OCI-LY3 (cell line): ENCODE data around the gene TTC12.

Experiments
- EZH2phosphoT487 ChIP-seq: fragments of 200-600 bp; shearing (Covaris generic); IDR thresholded peaks from 2 replicates; pipeline ENCODE4 v1.6.1; 2018; ENCODE audit warnings: antibody characterized with exemption, mixed run types, low read depth
- TF ChIP-seq, protein P1 (sequence below): fragments of 200-600, 300-600 bp; sonication (generic); IDR thresholded peaks from 2 replicates; pipeline ENCODE4 v1.5.1; 2014; ENCODE audit warnings: antibody characterized with exemption, low read length, low read depth

DNA sequence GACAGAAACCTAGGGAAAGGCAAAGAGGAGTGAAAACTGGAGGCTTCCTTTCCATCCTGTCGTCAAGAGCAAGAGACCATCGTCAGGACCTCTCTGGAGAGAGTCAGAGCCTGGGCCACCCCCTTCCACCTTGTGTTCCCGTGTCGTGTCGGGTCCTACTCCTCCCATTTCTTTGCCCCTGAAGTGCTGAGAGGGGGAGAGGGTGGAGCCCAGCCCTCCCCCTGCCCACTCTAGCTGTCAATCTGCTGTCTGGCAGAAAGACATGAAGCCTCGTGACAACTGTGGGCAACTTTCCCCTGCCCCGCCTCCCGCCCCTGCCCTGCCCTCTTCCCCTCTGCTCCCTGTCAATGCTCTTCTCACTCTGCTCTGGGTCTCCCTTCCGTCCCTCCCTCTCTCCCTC, 93.8 kb downstream of the TTC12 start:
- TF ChIP-seq, protein P1, sequence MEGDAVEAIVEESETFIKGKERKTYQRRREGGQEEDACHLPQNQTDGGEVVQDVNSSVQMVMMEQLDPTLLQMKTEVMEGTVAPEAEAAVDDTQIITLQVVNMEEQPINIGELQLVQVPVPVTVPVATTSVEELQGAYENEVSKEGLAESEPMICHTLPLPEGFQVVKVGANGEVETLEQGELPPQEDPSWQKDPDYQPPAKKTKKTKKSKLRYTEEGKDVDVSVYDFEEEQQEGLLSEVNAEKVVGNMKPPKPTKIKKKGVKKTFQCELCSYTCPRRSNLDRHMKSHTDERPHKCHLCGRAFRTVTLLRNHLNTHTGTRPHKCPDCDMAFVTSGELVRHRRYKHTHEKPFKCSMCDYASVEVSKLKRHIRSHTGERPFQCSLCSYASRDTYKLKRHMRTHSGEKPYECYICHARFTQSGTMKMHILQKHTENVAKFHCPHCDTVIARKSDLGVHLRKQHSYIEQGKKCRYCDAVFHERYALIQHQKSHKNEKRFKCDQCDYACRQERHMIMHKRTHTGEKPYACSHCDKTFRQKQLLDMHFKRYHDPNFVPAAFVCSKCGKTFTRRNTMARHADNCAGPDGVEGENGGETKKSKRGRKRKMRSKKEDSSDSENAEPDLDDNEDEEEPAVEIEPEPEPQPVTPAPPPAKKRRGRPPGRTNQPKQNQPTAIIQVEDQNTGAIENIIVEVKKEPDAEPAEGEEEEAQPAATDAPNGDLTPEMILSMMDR, result no peak
- TF ChIP-seq EZH2phosphoT487, result no peak
